ENCODE results near the gene THPO.

THPO gene

GRCh38 chr3:184419171-184419570 is 41.2 kb upstream of the THPO start:
- H3K9me2 ChIP-seq (replicated peaks; ENCODE audit: insufficient read depth, low read length): no peaks in the 10 kb centered on the region
- TF ChIP-seq CTCF (IDR thresholded peaks at IDR 0.05; ENCODE audit: insufficient read depth, low read length, poor library complexity, severe bottlenecking): no peak
- TF ChIP-seq EZH2phosphoT487 (conservative IDR thresholded peaks at IDR 0.05; ENCODE audit: low read length): no peak
- no peaks in the 10 kb centered on the region for H3K79me2 ChIP-seq (ENCODE audit: insufficient read depth, low read length)
- no peaks in the 10 kb centered on the region for H3F3A ChIP-seq (ENCODE audit: insufficient read depth)
- H4K20me1 ChIP-seq (ENCODE audit: low read depth, low read length): no peaks in the 10 kb centered on the region
- no peaks in the 10 kb centered on the region for H3K36me3 ChIP-seq (ENCODE audit: low read length)
- H3K27me3 ChIP-seq (ENCODE audit: low read length): no peaks in the 10 kb centered on the region
- H3K9ac ChIP-seq (ENCODE audit: low read length): no peak overlapping the region
- H3K9me3 ChIP-seq (ENCODE audit: insufficient read depth, low read length): no peaks in the 10 kb centered on the region
- no peak overlapping the region for H3K4me2 ChIP-seq (ENCODE audit: low read depth, low read length, poor library complexity, severe bottlenecking)
- H3K4me3 ChIP-seq (ENCODE audit: insufficient read depth, low read length, poor library complexity, severe bottlenecking): no peak overlapping the region
- H2AFZ ChIP-seq (ENCODE audit: low read depth, low read length, severe bottlenecking): no peak overlapping the region
- no peak overlapping the region for H3K27ac ChIP-seq (ENCODE audit: low read depth, low read length)

- no peak overlapping the region for H3K27ac ChIP-seq (ENCODE audit: low read depth, low read length)
- H2AFZ ChIP-seq (ENCODE audit: low read depth, low read length, severe bottlenecking): no peak overlapping the region
- no peaks in the 10 kb centered on the region for H3K79me2 ChIP-seq (ENCODE audit: insufficient read depth, low read length)
- no peak overlapping the region for H3K9ac ChIP-seq (ENCODE audit: low read length)
- peak; percentile 68 for TF ChIP-seq CTCF (IDR thresholded peaks at IDR 0.05; ENCODE audit: insufficient read depth, low read length, poor library complexity, severe bottlenecking)
- TF ChIP-seq EZH2phosphoT487 (conservative IDR thresholded peaks at IDR 0.05; ENCODE audit: low read length): no peak
- H3K27me3 ChIP-seq (ENCODE audit: low read length): no peaks in the 10 kb centered on the region
- H3K9me3 ChIP-seq (ENCODE audit: insufficient read depth, low read length): no peaks in the 10 kb centered on the region
- H4K20me1 ChIP-seq (ENCODE audit: low read depth, low read length): no peaks in the 10 kb centered on the region
- H3F3A ChIP-seq (ENCODE audit: insufficient read depth): no peaks in the 10 kb centered on the region
- H3K4me3 ChIP-seq (ENCODE audit: insufficient read depth, low read length, poor library complexity, severe bottlenecking): no peak overlapping the region
- H3K36me3 ChIP-seq (ENCODE audit: low read length): no peaks in the 10 kb centered on the region
- H3K4me2 ChIP-seq (ENCODE audit: low read depth, low read length, poor library complexity, severe bottlenecking): no peak overlapping the region
- H3K9me2 ChIP-seq (replicated peaks; ENCODE audit: insufficient read depth, low read length): no peaks in the 10 kb centered on the region
These were observed 39.8 kb upstream of the THPO start for GRCh38 chr3:184417619-184418327.

GRCh38 chr3:184415203-184415490 is 37.1 kb upstream of the THPO start:
- no peak overlapping the region for H3K9ac ChIP-seq (ENCODE audit: low read length)
- no peaks in the 10 kb centered on the region for H3F3A ChIP-seq (ENCODE audit: insufficient read depth)
- H4K20me1 ChIP-seq (ENCODE audit: low read depth, low read length): no peaks in the 10 kb centered on the region
- no peak for TF ChIP-seq EZH2phosphoT487 (conservative IDR thresholded peaks at IDR 0.05; ENCODE audit: low read length)
- no peak for TF ChIP-seq CTCF (IDR thresholded peaks at IDR 0.05; ENCODE audit: insufficient read depth, low read length, poor library complexity, severe bottlenecking)
- no peak overlapping the region for H3K27ac ChIP-seq (ENCODE audit: low read depth, low read length)
- no peaks in the 10 kb centered on the region for H3K36me3 ChIP-seq (ENCODE audit: low read length)
- no peak overlapping the region for H3K4me3 ChIP-seq (ENCODE audit: insufficient read depth, low read length, poor library complexity, severe bottlenecking)
- no peaks in the 10 kb centered on the region for H3K9me3 ChIP-seq (ENCODE audit: insufficient read depth, low read length)
- no peak overlapping the region for H2AFZ ChIP-seq (ENCODE audit: low read depth, low read length, severe bottlenecking)
- H3K4me2 ChIP-seq (ENCODE audit: low read depth, low read length, poor library complexity, severe bottlenecking): no peak overlapping the region
- no peaks in the 10 kb centered on the region for H3K9me2 ChIP-seq (replicated peaks; ENCODE audit: insufficient read depth, low read length)
- H3K27me3 ChIP-seq (ENCODE audit: low read length): no peaks in the 10 kb centered on the region
- H3K79me2 ChIP-seq (ENCODE audit: insufficient read depth, low read length): no peaks in the 10 kb centered on the region

Data from SU-DHL-6 (cell line).